Limb (tissue), 2 donors: ENCODE data around the gene RFPL3.
"Not testable (repeated sequence)": the region's sequence is repeated elsewhere in the genome, so short reads cannot be mapped to it uniquely, and the experiment has no call there.

ENCODE experiments used
- DNase-seq, 2 donors: peaks; one replicate each; pipeline ENCODE4 v3.0.0-alpha.2; 2016; ENCODE audit errors: extremely low spot score in 2 of 2

RFPL3 gene

GRCh38 chr22:32352681-32353080, 5.0 kb upstream of the RFPL3 start:
- no peak for DNase-seq

- DNase-seq, result no peak
These were observed 4.4 kb upstream of the RFPL3 start for GRCh38 chr22:32353292-32353691.

- no peak for DNase-seq
These were observed 3.8 kb upstream of the RFPL3 start for GRCh38 chr22:32353840-32354239.

- no peak for DNase-seq
These were observed 3.0 kb upstream of the RFPL3 start for GRCh38 chr22:32354360-32355351.

GRCh38 chr22:32355760-32356159, 1.9 kb upstream of the RFPL3 start:
- DNase-seq, result no peak

- not testable (repeated sequence) for DNase-seq
These were observed 2.4 kb downstream of the RFPL3 start for GRCh38 chr22:32360096-32360495.

GRCh38 chr22:32361257-32361656, 3.6 kb downstream of the RFPL3 start:
- no peak for DNase-seq

GRCh38 chr22:32364210-32364609, 6.5 kb downstream of the RFPL3 start:
- no peak for DNase-seq

- no peak for DNase-seq
These were observed 18.2 kb downstream of the RFPL3 start for GRCh38 chr22:32375678-32376450.

GRCh38 chr22:32376681-32377080, 19.0 kb downstream of the RFPL3 start:
- no peak for DNase-seq

- peak; percentile 7 to 48 for DNase-seq
These were observed 21.1 kb downstream of the RFPL3 start for GRCh38 chr22:32378707-32379272.

GRCh38 chr22:32380991-32381390, 23.3 kb downstream of the RFPL3 start:
- DNase-seq, result no peak

GRCh38 chr22:32385681-32386080, 28.0 kb downstream of the RFPL3 start:
- DNase-seq, result no peak

GRCh38 chr22:32389685-32390084, 32.0 kb downstream of the RFPL3 start:
- DNase-seq, result peak in 1 of 2 donors; percentile 41

GRCh38 chr22:32395107-32395506, 37.4 kb downstream of the RFPL3 start:
- no peak for DNase-seq

- no peak for DNase-seq
These were observed 38.6 kb downstream of the RFPL3 start for GRCh38 chr22:32396255-32396654.

GRCh38 chr22:32396746-32397145, 39.1 kb downstream of the RFPL3 start:
- no peak for DNase-seq

GRCh38 chr22:32401486-32401885, 43.8 kb downstream of the RFPL3 start:
- DNase-seq, result no peak

- no peak for DNase-seq
These were observed 46.4 kb downstream of the RFPL3 start for GRCh38 chr22:32404021-32404420.

GRCh38 chr22:32407312-32407711, 49.6 kb downstream of the RFPL3 start:
- DNase-seq, result no peak

GRCh38 chr22:32407936-32408335, 50.3 kb downstream of the RFPL3 start:
- DNase-seq, result no peak

GRCh38 chr22:32409977-32410376, 52.3 kb downstream of the RFPL3 start:
- DNase-seq, result no peak
